Tibial nerve (tissue), 4 donors: Measurements from ENCODE around the gene LSM14B. TPM values are rescaled to one million over a fixed set of nuclear protein-coding genes. Genes with fewer than 3 reads are reported as not detected.

ENCODE experiments used
- DNase-seq, 2 donors: peaks; one replicate each; pipeline ENCODE4 v3.0.0-alpha.2; 2019; ENCODE audit warnings: low spot score in 2 of 2
- H3K27ac ChIP-seq, 4 donors: fragments of 200-600 bp; sonication (generic) in 3 of 4; one replicate each; pipeline ENCODE4 v1.5.1; 2017 to 2019; ENCODE audit warnings: mild to moderate bottlenecking in 1 of 4
- H3K27me3 ChIP-seq, 2 donors: fragments of 200-600 bp; sonication (generic) in 1 of 2; one replicate each; pipeline versions ENCODE4 v1.5.1 to v1.6.0; 2017 to 2019
- H3K36me3 ChIP-seq, 3 donors: fragments of 200-600 bp; sonication (generic); one replicate each; pipeline ENCODE4 v1.5.1; 2018 to 2019
- H3K4me1 ChIP-seq, 4 donors: fragments of 200-600 bp; sonication (generic) in 3 of 4; one replicate each; pipeline ENCODE4 v1.5.1; 2017 to 2019
- H3K4me3 ChIP-seq, 4 donors: fragments of 200-600 bp; sonication (generic) in 3 of 4; one replicate each; pipeline ENCODE4 v1.5.1; 2017 to 2019; ENCODE audit warnings: mild to moderate bottlenecking in 1 of 4, moderate library complexity in 1 of 4
- H3K9me3 ChIP-seq, 4 donors: fragments of 200-600 bp; sonication (generic) in 3 of 4; one replicate each; pipeline ENCODE4 v1.5.1; 2017 to 2019
- EP300 ChIP-seq, 2 donors: sonication (generic); formaldehyde crosslinking; IDR thresholded peaks; one replicate each; pipeline ENCODE4 v1.6.1; 2017; ENCODE audit warnings: antibody characterized with exemption in 2 of 2, mild to moderate bottlenecking in 1 of 2
- POLR2A ChIP-seq, 2 donors: fragments of 450-650 bp; IDR thresholded peaks; one replicate each; pipeline ENCODE4 v1.6.1; 2017; ENCODE audit warnings: antibody characterized with exemption in 2 of 2, mild to moderate bottlenecking in 2 of 2, moderate library complexity in 2 of 2
- WGBS, 2 donors: methylation state at CpG; one replicate each; pipeline ENCODE4 v1.1.5; 2018; 5-methylcytosine and 5-hydroxymethylcytosine counted together
- total RNA-seq, 4 donors: library from RNA; depleted of rRNA; stranded (reverse); fragments of >200 nt; gene quantifications; one replicate each; pipeline ENCODE4 v1.1.0, GENCODE V29; 2016
- TF ChIP-seq, protein P1 (sequence below), 5 experiments: fragments of 200-600 bp in 3 of 5; fragments of 450-650 bp in 2 of 5; sonication (generic) in 3 of 5; IDR thresholded peaks; one replicate each; pipeline ENCODE4 v1.5.1; 2016 to 2019; ENCODE audit warnings: antibody characterized with exemption in 5 of 5, mild to moderate bottlenecking in 3 of 5, moderate library complexity in 2 of 5

Gene LSM14B
- total RNA-seq, 4 donors from 2014 or later = 23.8 to 32.6 (median 28.5) TPM

DNA sequence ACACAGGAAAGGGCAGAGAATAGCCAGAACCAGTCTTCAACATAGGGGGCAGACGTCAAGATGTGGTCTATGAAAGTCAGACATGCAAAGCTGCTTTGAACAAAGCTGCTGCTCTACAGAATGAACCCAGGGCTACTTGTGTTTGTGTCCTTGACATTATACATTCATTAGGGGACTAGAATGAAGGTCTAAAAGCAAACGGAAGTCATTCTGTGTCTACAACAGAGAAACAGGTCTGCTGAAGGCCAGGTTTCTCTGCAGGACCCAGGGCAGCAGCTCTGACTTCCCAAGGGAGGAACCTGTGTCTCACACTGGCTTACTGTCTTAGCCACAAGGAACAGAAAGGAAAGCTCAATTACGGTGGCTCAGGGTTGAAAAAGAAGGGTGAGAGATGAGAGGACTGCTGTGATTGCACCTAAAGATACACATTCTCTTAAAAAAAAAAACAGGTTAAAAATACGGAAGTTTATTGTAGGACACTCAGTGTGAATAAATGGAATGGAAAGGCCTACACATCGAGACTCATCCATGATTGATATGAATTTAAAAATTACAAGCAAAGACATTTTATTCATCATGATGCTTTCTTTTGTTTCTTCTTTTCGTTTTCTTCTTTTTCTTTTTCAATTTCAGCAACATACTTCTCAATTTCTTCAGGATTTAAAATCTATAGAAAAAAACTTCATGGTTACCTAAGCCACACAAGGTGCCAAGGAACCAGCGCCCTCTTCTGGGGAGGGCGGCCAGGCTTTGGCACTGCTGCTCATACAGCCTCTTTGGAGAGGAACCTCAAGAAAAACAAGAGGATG is 14.2 kb downstream of the LSM14B start:
- 50 to 53% methylated on average over 8 of the region's 8 CpGs for WGBS, 2 donors
- Histone ChIP-seq H3K9me3 (no peaks in the 10 kb centered on the region), H3K27ac (peak overlapping the region in 1 of 4 donors; percentile 9), H3K4me1 (peaks cover 4 to 53% (median 17%) of the 10 kb centered on the region in 4 donors), H3K36me3 (peaks cover 7 to 86% (median 34%) of the 10 kb centered on the region in 3 donors), H3K27me3 (no peaks in the 10 kb centered on the region), H3K4me3 (no peak overlapping the region)
- TF ChIP-seq POLR2A (IDR thresholded peaks at IDR 0.05) (no peak), EP300 (IDR thresholded peaks at IDR 0.05) (no peak)
- TF ChIP-seq, protein P1, sequence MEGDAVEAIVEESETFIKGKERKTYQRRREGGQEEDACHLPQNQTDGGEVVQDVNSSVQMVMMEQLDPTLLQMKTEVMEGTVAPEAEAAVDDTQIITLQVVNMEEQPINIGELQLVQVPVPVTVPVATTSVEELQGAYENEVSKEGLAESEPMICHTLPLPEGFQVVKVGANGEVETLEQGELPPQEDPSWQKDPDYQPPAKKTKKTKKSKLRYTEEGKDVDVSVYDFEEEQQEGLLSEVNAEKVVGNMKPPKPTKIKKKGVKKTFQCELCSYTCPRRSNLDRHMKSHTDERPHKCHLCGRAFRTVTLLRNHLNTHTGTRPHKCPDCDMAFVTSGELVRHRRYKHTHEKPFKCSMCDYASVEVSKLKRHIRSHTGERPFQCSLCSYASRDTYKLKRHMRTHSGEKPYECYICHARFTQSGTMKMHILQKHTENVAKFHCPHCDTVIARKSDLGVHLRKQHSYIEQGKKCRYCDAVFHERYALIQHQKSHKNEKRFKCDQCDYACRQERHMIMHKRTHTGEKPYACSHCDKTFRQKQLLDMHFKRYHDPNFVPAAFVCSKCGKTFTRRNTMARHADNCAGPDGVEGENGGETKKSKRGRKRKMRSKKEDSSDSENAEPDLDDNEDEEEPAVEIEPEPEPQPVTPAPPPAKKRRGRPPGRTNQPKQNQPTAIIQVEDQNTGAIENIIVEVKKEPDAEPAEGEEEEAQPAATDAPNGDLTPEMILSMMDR (IDR thresholded peaks at IDR 0.05) = peak; percentile 58 to 75 (median 62)
- peak; percentile 61 to 72 for DNase-seq

DNA sequence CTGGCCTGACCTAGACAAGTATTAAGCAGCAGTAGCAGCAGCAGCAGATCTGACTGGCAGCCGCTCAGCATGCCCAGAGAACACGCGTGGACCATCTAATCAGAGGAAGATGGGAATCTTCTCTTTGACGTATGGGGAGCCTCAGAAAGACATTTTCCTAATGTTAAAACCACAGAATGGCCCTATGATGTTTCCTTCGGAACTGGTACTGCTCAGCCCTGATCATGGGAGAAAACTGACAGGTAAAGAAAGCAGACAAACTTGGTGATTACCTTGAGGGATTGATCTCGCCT is 14.8 kb downstream of the LSM14B start:
- no peak overlapping the region for H3K27ac ChIP-seq
- DNase-seq = no peak
- WGBS, 2 donors = 75 to 77% methylated on average over 6 of the region's 6 CpGs
- peaks cover 7 to 80% (median 30%) of the 10 kb centered on the region in 3 donors for H3K36me3 ChIP-seq
- no peak overlapping the region for H3K4me3 ChIP-seq
- TF ChIP-seq, protein P1 (IDR thresholded peaks at IDR 0.05) = no peak
- no peak for TF ChIP-seq EP300 (IDR thresholded peaks at IDR 0.05)
- TF ChIP-seq POLR2A (IDR thresholded peaks at IDR 0.05) = no peak
- no peaks in the 10 kb centered on the region for H3K9me3 ChIP-seq
- no peaks in the 10 kb centered on the region for H3K27me3 ChIP-seq
- H3K4me1 ChIP-seq = peaks cover 4 to 58% (median 23%) of the 10 kb centered on the region in 4 donors

DNA sequence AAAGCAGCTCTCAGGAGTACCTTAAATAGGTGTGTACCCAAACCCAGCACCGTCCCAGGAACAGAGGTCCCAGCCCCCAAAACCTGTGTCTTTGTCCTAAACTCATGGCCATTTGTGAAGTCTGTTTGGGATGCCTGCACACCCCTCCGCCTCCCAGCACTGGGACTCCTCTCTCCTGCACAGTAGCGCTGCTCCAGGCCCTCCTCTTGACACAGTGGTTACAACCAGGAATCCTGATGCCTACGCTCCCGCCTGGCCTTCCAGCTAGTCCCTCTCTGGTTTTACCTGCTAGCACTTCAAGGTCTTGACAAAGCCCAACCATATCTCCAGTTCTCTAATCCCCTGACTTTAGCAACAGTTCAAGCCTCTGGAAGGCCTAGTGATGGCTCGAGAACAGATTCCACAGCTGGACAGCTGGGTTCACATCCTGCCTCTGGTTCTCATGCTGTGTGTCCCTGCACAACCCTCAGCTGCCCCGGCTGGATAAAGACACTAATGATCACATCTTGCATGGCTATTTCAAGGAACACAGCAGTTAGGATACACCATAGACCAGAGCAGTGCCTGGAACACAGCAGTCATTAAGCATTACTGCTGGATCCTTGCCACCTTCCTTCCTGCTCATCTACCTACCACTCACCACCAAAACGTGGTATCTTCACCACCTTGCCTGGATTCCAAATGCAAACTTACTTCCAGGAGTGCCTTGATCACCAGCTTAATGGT is 15.4 kb downstream of the LSM14B start:
- Histone ChIP-seq H3K27me3 (no peaks in the 10 kb centered on the region), H3K4me3 (no peak overlapping the region), H3K4me1 (peaks cover 4 to 58% (median 23%) of the 10 kb centered on the region in 4 donors), H3K27ac (no peak overlapping the region), H3K9me3 (no peaks in the 10 kb centered on the region), H3K36me3 (peaks cover 7 to 74% (median 30%) of the 10 kb centered on the region in 3 donors)
- DNase-seq = no peak
- 70 to 83% methylated on average over 8 of the region's 8 CpGs for WGBS, 2 donors
- TF ChIP-seq POLR2A (IDR thresholded peaks at IDR 0.05) (no peak), EP300 (IDR thresholded peaks at IDR 0.05) (no peak)
- TF ChIP-seq, protein P1 (IDR thresholded peaks at IDR 0.05) = no peak

DNA sequence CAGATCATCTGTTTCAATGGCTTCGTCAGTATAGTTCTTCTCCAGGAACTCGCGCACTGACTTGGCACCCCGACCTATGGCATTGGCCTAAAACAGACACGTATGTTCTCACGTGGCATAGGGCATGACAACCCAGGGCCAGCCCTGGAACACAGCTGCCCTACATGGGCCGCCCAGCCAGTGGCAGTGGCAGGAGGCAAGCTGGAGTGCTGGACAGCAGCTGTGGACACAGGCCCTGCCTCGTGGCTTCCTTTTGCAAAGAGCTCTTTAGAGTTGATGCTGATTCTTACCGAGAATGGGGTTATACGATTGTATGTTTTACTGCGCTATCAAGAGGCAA is 15.9 kb downstream of the LSM14B start:
- 78 to 79% methylated on average over 11 of the region's 11 CpGs for WGBS, 2 donors
- DNase-seq = no peak
- H3K4me1 ChIP-seq = peaks cover 4 to 53% (median 23%) of the 10 kb centered on the region in 4 donors

More for the DNA sequence above, 15.9 kb downstream of the LSM14B start:
- no peak for TF ChIP-seq POLR2A (IDR thresholded peaks at IDR 0.05)
- TF ChIP-seq, protein P1 (IDR thresholded peaks at IDR 0.05) = no peak
- no peak for TF ChIP-seq EP300 (IDR thresholded peaks at IDR 0.05)
- Histone ChIP-seq H3K4me3 (no peak overlapping the region), H3K27ac (no peak overlapping the region), H3K36me3 (peaks cover 7 to 69% (median 25%) of the 10 kb centered on the region in 3 donors), H3K9me3 (no peaks in the 10 kb centered on the region), H3K27me3 (no peaks in the 10 kb centered on the region)
